ENCODE measurements around the gene PACS1. TPM values are rescaled to one million over a fixed set of nuclear protein-coding genes. Genes with fewer than 3 reads are reported as not detected.

PACS1 gene
- total RNA-seq, 1 experiment from 2014 or later: 47.9 TPM

DNA sequence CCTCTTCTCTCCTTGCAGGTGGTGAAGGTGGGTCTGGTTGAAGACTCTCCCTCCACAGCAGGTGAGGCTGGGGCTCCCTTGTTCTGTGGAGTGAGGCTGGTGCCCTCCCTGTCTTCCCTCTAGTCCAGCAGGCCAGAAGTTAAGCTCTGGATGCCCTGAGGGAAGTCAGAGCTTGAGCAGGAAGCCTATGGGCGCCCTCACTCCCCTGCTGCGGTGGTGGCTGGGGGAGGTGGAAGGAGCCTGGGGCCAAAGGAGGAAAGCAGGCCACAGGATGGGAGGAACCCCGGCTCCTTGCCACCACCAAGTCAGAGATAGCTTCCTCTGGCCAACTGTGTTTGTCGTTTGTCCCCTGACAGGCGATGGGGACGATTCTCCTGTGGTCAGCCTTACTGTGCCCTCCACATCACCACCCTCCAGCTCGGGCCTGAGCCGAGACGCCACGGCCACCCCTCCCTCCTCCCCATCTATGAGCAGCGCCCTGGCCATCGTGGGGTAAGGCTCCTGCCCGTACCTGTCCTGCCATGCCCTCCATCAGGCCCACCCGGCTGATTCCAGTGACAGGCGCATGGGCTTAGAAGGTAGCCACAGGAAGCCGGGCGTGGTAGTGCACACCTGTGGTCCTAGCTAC is 168.8 kb downstream of the PACS1 start:
- Mint-ChIP-seq H3K9me3 (ENCODE audit: low read depth, unreplicated experiment) (no peaks in the 10 kb centered on the region), H3K27ac (ENCODE audit: unreplicated experiment) (no peak overlapping the region), H3K4me3 (ENCODE audit: low read depth, unreplicated experiment) (no peak overlapping the region), H3K4me1 (ENCODE audit: low read depth, unreplicated experiment) (no peaks in the 10 kb centered on the region), H3K27me3 (ENCODE audit: unreplicated experiment) (no peaks in the 10 kb centered on the region), H3K36me3 (ENCODE audit: insufficient read depth, unreplicated experiment) (peaks cover 10% of the 10 kb centered on the region)
- TF ChIP-seq, protein P1, sequence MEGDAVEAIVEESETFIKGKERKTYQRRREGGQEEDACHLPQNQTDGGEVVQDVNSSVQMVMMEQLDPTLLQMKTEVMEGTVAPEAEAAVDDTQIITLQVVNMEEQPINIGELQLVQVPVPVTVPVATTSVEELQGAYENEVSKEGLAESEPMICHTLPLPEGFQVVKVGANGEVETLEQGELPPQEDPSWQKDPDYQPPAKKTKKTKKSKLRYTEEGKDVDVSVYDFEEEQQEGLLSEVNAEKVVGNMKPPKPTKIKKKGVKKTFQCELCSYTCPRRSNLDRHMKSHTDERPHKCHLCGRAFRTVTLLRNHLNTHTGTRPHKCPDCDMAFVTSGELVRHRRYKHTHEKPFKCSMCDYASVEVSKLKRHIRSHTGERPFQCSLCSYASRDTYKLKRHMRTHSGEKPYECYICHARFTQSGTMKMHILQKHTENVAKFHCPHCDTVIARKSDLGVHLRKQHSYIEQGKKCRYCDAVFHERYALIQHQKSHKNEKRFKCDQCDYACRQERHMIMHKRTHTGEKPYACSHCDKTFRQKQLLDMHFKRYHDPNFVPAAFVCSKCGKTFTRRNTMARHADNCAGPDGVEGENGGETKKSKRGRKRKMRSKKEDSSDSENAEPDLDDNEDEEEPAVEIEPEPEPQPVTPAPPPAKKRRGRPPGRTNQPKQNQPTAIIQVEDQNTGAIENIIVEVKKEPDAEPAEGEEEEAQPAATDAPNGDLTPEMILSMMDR (IDR thresholded peaks at IDR 0.05; ENCODE audit: unreplicated experiment): no peak
- CTCF ChIA-PET: no interaction called here
- intact Hi-C loops (cut with micrococcal nuclease; ENCODE audit: unreplicated experiment): no loop called here
- no TSS peak for BruUV-seq (replicated peaks)
- DNase-seq: no peak

DNA sequence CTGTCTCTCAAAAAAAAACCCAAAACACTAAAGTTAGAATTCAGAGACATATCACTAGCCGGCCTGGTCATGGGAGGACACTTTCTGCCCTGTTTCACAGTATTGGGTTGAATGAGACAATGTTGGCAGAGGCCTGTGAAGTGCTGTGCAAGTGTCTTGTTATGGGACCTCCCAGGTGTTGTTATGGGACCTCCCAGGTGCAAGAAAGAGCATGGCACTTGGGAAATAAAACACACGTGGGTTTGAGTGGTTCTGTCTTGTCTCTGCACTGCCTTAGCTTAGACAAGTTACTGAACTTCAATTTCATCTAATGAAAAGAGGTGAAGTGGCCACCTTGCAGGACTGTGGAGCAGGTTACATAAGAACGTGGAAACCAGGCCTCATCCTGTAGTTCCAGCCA is 169.4 kb downstream of the PACS1 start:
- peaks cover 11% of the 10 kb centered on the region for H3K36me3 Mint-ChIP-seq (ENCODE audit: insufficient read depth, unreplicated experiment)
- TF ChIP-seq, protein P1 (IDR thresholded peaks at IDR 0.05; ENCODE audit: unreplicated experiment): no peak
- BruUV-seq (replicated peaks): no TSS peak
- no peaks in the 10 kb centered on the region for H3K9me3 Mint-ChIP-seq (ENCODE audit: low read depth, unreplicated experiment)
- intact Hi-C loops (cut with micrococcal nuclease; ENCODE audit: unreplicated experiment): no loop called here
- H3K4me3 Mint-ChIP-seq (ENCODE audit: low read depth, unreplicated experiment): no peak overlapping the region
- DNase-seq: no peak
- no peaks in the 10 kb centered on the region for H3K4me1 Mint-ChIP-seq (ENCODE audit: low read depth, unreplicated experiment)
- H3K27ac Mint-ChIP-seq (ENCODE audit: unreplicated experiment): no peak overlapping the region
- no peaks in the 10 kb centered on the region for H3K27me3 Mint-ChIP-seq (ENCODE audit: unreplicated experiment)
- CTCF ChIA-PET: no interaction called here

DNA sequence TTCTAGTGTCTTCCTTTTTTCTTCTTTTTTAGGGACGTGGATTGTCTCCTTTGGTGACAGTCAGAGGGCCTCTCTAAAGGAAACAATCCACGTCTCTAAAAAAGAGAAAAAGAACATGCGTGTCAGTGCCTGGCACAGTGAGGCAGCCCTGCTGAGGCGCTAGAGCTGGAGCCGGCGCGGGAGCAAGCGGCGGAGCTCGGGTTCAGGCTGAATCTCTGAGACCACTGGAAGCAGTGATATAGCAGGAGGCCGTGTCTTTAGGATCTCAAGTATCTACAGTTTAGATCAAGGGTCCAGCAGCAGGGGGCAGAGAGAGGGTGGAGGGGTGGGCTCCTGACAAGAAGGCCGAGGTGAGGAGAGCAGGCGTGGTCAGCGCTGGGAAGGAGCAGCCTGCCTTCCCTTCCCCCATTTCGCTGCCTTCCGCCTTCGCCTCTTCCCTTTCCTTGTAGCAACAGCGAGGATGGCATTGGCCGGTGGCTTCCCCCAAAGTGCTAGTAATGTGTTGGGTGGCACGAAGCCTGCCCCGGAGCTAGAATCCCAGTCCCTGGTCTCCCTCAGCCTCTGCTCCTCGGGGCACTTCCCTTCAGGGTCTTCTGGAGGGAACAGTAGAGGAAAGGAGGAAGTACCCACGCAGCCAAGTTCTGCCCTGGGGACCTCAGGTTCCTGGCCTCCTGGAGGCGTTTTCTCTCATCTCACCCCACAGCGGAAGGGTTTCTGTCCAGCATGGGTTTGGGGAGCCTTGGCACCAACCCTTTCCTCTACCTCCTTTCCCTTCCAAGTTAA is 170.1 kb downstream of the PACS1 start:
- no peak overlapping the region for H3K27ac Mint-ChIP-seq (ENCODE audit: unreplicated experiment)
- no peaks in the 10 kb centered on the region for H3K9me3 Mint-ChIP-seq (ENCODE audit: low read depth, unreplicated experiment)
- intact Hi-C loops (cut with micrococcal nuclease; ENCODE audit: unreplicated experiment): no loop called here
- DNase-seq: no peak
- no peaks in the 10 kb centered on the region for H3K4me1 Mint-ChIP-seq (ENCODE audit: low read depth, unreplicated experiment)
- H3K27me3 Mint-ChIP-seq (ENCODE audit: unreplicated experiment): no peaks in the 10 kb centered on the region
- peaks cover 11% of the 10 kb centered on the region for H3K36me3 Mint-ChIP-seq (ENCODE audit: insufficient read depth, unreplicated experiment)
- TF ChIP-seq, protein P1 (IDR thresholded peaks at IDR 0.05; ENCODE audit: unreplicated experiment): no peak
- CTCF ChIA-PET: no interaction called here
- no TSS peak for BruUV-seq (replicated peaks)
- no peak overlapping the region for H3K4me3 Mint-ChIP-seq (ENCODE audit: low read depth, unreplicated experiment)

DNA sequence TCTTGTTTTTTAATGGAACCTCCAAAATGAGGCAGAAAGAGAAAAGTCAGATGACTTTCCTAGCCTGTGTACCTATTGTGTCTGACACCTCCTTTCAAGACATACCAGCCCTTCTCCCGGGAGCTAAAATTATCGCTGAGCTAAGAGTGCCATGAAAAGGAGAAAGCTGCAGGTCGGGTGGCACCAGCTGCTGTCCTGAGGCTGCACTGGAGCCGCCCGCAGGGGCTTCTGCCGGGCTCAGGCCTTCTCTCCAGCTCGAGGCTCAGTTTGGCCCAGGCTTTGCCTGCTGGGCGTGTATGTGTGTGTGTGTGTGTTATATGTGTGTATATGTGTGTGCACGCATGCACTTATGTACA is 170.7 kb downstream of the PACS1 start:
- intact Hi-C loops (cut with micrococcal nuclease; ENCODE audit: unreplicated experiment): no loop called here
- BruUV-seq (replicated peaks): no TSS peak
- Mint-ChIP-seq H3K27ac (ENCODE audit: unreplicated experiment) (no peak overlapping the region), H3K9me3 (ENCODE audit: low read depth, unreplicated experiment) (no peaks in the 10 kb centered on the region), H3K4me3 (ENCODE audit: low read depth, unreplicated experiment) (no peak overlapping the region), H3K36me3 (ENCODE audit: insufficient read depth, unreplicated experiment) (peaks cover 11% of the 10 kb centered on the region), H3K27me3 (ENCODE audit: unreplicated experiment) (no peaks in the 10 kb centered on the region), H3K4me1 (ENCODE audit: low read depth, unreplicated experiment) (no peaks in the 10 kb centered on the region)
- TF ChIP-seq, protein P1 (IDR thresholded peaks at IDR 0.05; ENCODE audit: unreplicated experiment): no peak
- CTCF ChIA-PET: no interaction called here
- no peak for DNase-seq
